ENCODE data around the gene PRKG1. TPM values are rescaled to one million over a fixed set of nuclear protein-coding genes. Genes with fewer than 3 reads are reported as not detected.

The PRKG1 gene
- total and polyA plus RNA-seq, 2 of the 8 experiments (the other 6 are each of a cell fraction or from before 2014, with no cell fraction given) = 4.2 to 15.2 TPM

- POLR2A ChIA-PET (ENCODE audit: partially characterized antibody) = interaction anchor here (0.8 kb wide), 1 partner anchor 568 kb away, joined by 3 read pairs; no protein-coding TSS in a partner anchor
- TF ChIP-seq KDM5A (IDR thresholded peaks at IDR 0.05; ENCODE audit: low read length) (no peak), RFX5 (IDR thresholded peaks at IDR 0.05; ENCODE audit: borderline replicate concordance, low read depth, low read length) (no peak), GTF2F1 (IDR thresholded peaks at IDR 0.05; ENCODE audit: borderline replicate concordance, low read depth, low read length) (no peak), GABPA (IDR thresholded peaks at IDR 0.05; ENCODE audit: borderline replicate concordance, insufficient read depth, low read length) (no peak), ATF3 (IDR thresholded peaks at IDR 0.05; ENCODE audit: insufficient read depth, low read depth, low read length) (no peak), BACH1 (IDR thresholded peaks at IDR 0.05; ENCODE audit: low read length) (no peak), USF2 (IDR thresholded peaks at IDR 0.05; ENCODE audit: low read length) (no peak), SIRT6 (IDR thresholded peaks at IDR 0.05; ENCODE audit: low read length) (no peak), POU5F1 (IDR thresholded peaks at IDR 0.05; ENCODE audit: low read depth, low read length) (no peak), TBP (IDR thresholded peaks at IDR 0.05; ENCODE audit: low read depth, low read length) (no peak), NANOG (IDR thresholded peaks at IDR 0.05; ENCODE audit: insufficient read depth, low read depth, low read length, poor library complexity, severe bottlenecking) (no peak), KDM1A (IDR thresholded peaks at IDR 0.05; ENCODE audit: borderline replicate concordance, low read length) (no peak), EGR1 (IDR thresholded peaks at IDR 0.05; ENCODE audit: borderline replicate concordance, low read depth, low read length) (no peak)
Observed at GRCh38 chr10:51860257-51860656, 786.0 kb downstream of the PRKG1 start.

More at GRCh38 chr10:51860257-51860656, 786.0 kb downstream of the PRKG1 start:
- no peaks in the 10 kb centered on the region for H3K79me1 ChIP-seq (ENCODE audit: low read depth, low read length)
- H2BK12ac ChIP-seq (ENCODE audit: low read depth, low read length) = no peak overlapping the region
- no peak overlapping the region for H3K9ac ChIP-seq (replicated peaks in 1 of 4; ENCODE audit: extremely low read depth in 1 of 4, low read depth in 3 of 4, low read length in 3 of 4)
- H4K91ac ChIP-seq (replicated peaks; ENCODE audit: insufficient read length, low read length) = no peak overlapping the region
- H4K5ac ChIP-seq (ENCODE audit: insufficient read length, low read depth, low read length) = no peak overlapping the region
- no peak overlapping the region for H3K4me2 ChIP-seq (ENCODE audit: insufficient read depth in 1 of 2, low read depth in 2 of 2, low read length in 2 of 2)
- no peak overlapping the region for H2AFZ ChIP-seq (ENCODE audit: low read length)
- no peaks in the 10 kb centered on the region for H3K23me2 ChIP-seq (ENCODE audit: low read depth, low read length)
- H3K14ac ChIP-seq (ENCODE audit: insufficient read length) = no peak overlapping the region
- H3K27ac ChIP-seq (ENCODE audit: low read depth, low read length) = no peak overlapping the region
- FAIRE-seq (no peak), DNase-seq (ENCODE audit: low read depth in 1 of 2, low spot score in 2 of 2) (no peak)
- no peak overlapping the region for H2BK20ac ChIP-seq (ENCODE audit: low read length)
- no peaks in the 10 kb centered on the region for H3K79me2 ChIP-seq (ENCODE audit: control insufficient read depth in 1 of 2, insufficient read depth in 2 of 2, low read length in 2 of 2)
- H4K20me1 ChIP-seq (replicated peaks in 1 of 2; ENCODE audit: control insufficient read depth in 1 of 2, insufficient read depth in 2 of 2, low read length in 2 of 2) = no peaks in the 10 kb centered on the region
- no peak overlapping the region for H2AK5ac ChIP-seq (ENCODE audit: low read depth, low read length)
- CTCF ChIA-PET (ENCODE audit: partially characterized antibody) = interaction anchor here (0.6 to 1.5 kb wide), 2 partner anchors 17 to 356 kb away, joined by 3 to 4 read pairs; no protein-coding TSS in a partner anchor
- H2BK5ac ChIP-seq (ENCODE audit: low read depth, low read length) = no peak overlapping the region
- no peak overlapping the region for H3K4me3 ChIP-seq (ENCODE audit: extremely low read depth in 1 of 4, insufficient read depth in 2 of 4, low read depth in 3 of 4, low read length in 4 of 4)
- H3K4me1 ChIP-seq (replicated peaks in 1 of 4; ENCODE audit: control insufficient read depth in 3 of 4, insufficient read depth in 4 of 4, low read length in 3 of 4) = peaks cover 0 to 5% (median 2%) of the 10 kb centered on the region in 4 experiments; a peak in 2 of 7 replicates
- H3K56ac ChIP-seq (replicated peaks; ENCODE audit: insufficient read length, low read depth, low read length) = no peak overlapping the region
- peaks cover 0 to 6% (median 1%) of the 10 kb centered on the region in 4 experiments; a peak in 4 of 7 replicates for H3K27me3 ChIP-seq (replicated peaks in 1 of 4; ENCODE audit: control insufficient read depth in 3 of 4, extremely low read depth in 1 of 4, insufficient read depth in 3 of 4, low read length in 3 of 4)
- no peak overlapping the region for H3K18ac ChIP-seq (ENCODE audit: extremely low read depth, low read length)
- H4K8ac ChIP-seq (ENCODE audit: extremely low read depth, insufficient read depth, low read length) = no peak overlapping the region
- no peak overlapping the region for H2BK120ac ChIP-seq (replicated peaks; ENCODE audit: low read depth, low read length)
- H3K9me3 ChIP-seq (ENCODE audit: insufficient read depth in 2 of 2, low read depth in 1 of 2, low read length in 1 of 2) = peaks cover 0 to 4% of the 10 kb centered on the region in 2 experiments; a peak in 2 of 4 replicates
- no peak overlapping the region for H3K23ac ChIP-seq (ENCODE audit: insufficient read length)
- WGBS, 2 experiments (ENCODE audit: extremely low coverage in 1 of 2, insufficient coverage in 1 of 2, insufficient read length in 1 of 2, insufficient replicate concordance in 2 of 2, low coverage in 1 of 2, low lambda C conversion rate in 2 of 2, missing lambda C conversion rate in 1 of 2) = 90% methylated on average over 4 of the region's 4 CpGs; no CpG with 5 or more reads in 1 of the 2 experiments
- no peak overlapping the region for H2BK15ac ChIP-seq (ENCODE audit: low read length)
- no peaks in the 10 kb centered on the region for H3K36me3 ChIP-seq (ENCODE audit: control insufficient read depth in 2 of 4, insufficient read depth in 4 of 4, low read length in 3 of 4)
- no peak overlapping the region for H3K4ac ChIP-seq (replicated peaks; ENCODE audit: insufficient read length, low read depth, low read length)

Data from H1 (cell line).